Nephron (organoid): ENCODE results near the gene AASDH.

Experiments used
- H3K27ac Mint-ChIP-seq, 3 experiments: 2 replicates each; pipeline ENCODE4 v1.8.0; 2020; ENCODE audit warnings: mixed read lengths in 3 of 3, mild to moderate bottlenecking in 2 of 3, moderate library complexity in 1 of 3
- H3K27me3 Mint-ChIP-seq: 2 replicates; pipeline ENCODE4 v1.8.0; 2021; ENCODE audit warnings: low read depth, mild to moderate bottlenecking, moderate library complexity, mixed read lengths
- H3K36me3 Mint-ChIP-seq: 2 replicates; pipeline ENCODE4 v1.8.0; 2020; ENCODE audit warnings: low read depth, mixed read lengths
- H3K4me1 Mint-ChIP-seq: 2 replicates; pipeline ENCODE4 v1.8.0; 2020; ENCODE audit warnings: mixed read lengths
- H3K4me3 Mint-ChIP-seq, 3 experiments: 2 replicates each; pipeline ENCODE4 v1.8.0; 2020; ENCODE audit warnings: mild to moderate bottlenecking in 3 of 3, mixed read lengths in 3 of 3, moderate library complexity in 2 of 3
- H3K9me3 Mint-ChIP-seq: 2 replicates; pipeline ENCODE4 v1.8.0; 2020; ENCODE audit warnings: mixed read lengths
- CTCF ChIP-seq, 3 experiments: fragments of 200-600 bp; sonication (generic); IDR thresholded peaks; one replicate each; pipeline ENCODE4 v1.5.0; 2021; ENCODE audit warnings: antibody characterized with exemption in 3 of 3; ENCODE audit not compliant: unreplicated experiment in 3 of 3

AASDH gene

GRCh38 chr4:56314207-56314915 lies 72.9 kb downstream of the AASDH start:
- H3K27ac Mint-ChIP-seq = peak overlapping the region in 1 of 3 experiments; percentile 79
- no peaks in the 10 kb centered on the region for H3K27me3 Mint-ChIP-seq
- peaks cover 30% of the 10 kb centered on the region for H3K4me1 Mint-ChIP-seq
- H3K9me3 Mint-ChIP-seq = no peaks in the 10 kb centered on the region
- TF ChIP-seq CTCF (IDR thresholded peaks at IDR 0.05; ENCODE audit: unreplicated experiment in 3 of 3) = no peak
- H3K4me3 Mint-ChIP-seq = no peak overlapping the region
- H3K36me3 Mint-ChIP-seq = peaks cover 57% of the 10 kb centered on the region

DNA sequence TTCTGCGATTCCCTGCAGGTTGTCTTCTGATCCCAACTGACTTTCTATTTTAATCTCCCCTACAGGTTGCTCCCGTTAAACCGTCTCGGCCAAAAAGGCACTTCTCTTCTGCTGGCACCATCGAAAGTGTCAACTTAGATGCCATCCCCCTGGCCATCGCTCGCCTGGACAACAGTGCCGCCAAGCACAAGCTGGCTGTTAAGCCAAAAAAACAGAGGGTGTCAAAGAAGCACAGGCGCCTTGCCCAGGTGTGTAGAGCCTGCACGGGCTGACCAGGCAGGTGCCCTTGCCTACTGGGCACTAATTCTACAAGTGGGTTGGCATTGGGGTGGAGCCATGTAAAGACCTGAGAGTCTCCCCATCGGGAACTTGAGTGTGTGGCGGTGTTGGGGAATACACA lies 74.2 kb downstream of the AASDH start:
- no peak overlapping the region for H3K4me3 Mint-ChIP-seq
- no peak overlapping the region for H3K27ac Mint-ChIP-seq
- no peaks in the 10 kb centered on the region for H3K27me3 Mint-ChIP-seq
- peaks cover 60% of the 10 kb centered on the region for H3K36me3 Mint-ChIP-seq
- TF ChIP-seq CTCF (IDR thresholded peaks at IDR 0.05; ENCODE audit: unreplicated experiment in 3 of 3) = no peak
- H3K9me3 Mint-ChIP-seq = no peaks in the 10 kb centered on the region
- peaks cover 26% of the 10 kb centered on the region for H3K4me1 Mint-ChIP-seq

DNA sequence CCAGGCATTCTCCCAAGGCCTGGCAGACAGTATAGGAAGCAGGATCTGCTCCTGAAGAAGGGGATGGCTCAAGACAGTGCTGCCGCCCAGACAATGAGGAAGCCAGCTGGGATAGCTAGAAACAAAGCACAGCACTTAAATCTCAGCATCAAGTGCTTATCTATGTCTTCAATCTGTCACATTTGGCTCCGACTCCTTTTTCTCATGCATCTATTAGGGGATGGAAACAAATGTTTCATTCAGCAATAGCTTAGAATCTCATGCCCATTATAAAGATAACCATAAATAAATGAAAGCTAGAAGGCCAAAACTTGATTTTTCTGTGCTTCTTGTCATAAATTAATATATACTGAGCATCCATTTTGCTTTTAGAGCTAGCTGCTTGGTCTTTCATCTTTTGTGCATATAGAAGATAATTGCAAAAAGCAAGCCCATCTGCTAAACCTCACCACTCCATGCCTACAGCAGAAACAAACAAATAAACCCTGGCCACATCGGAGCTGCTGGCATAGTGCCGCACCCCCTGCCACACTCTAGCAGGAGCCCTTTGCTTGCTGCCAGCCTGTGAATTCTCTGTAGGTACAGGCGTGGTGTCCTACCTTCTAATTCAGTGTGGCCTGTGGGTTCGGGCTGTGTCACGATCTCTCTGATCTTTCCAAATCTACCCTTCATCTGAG lies 75.9 kb downstream of the AASDH start:
- H3K4me3 Mint-ChIP-seq = no peak overlapping the region
- no peaks in the 10 kb centered on the region for H3K27me3 Mint-ChIP-seq
- no peaks in the 10 kb centered on the region for H3K9me3 Mint-ChIP-seq
- no peak for TF ChIP-seq CTCF (IDR thresholded peaks at IDR 0.05; ENCODE audit: unreplicated experiment in 3 of 3)
- H3K4me1 Mint-ChIP-seq = peaks cover 25% of the 10 kb centered on the region
- peak overlapping the region; percentile 72 to 89 (median 86) for H3K27ac Mint-ChIP-seq
- peaks cover 66% of the 10 kb centered on the region for H3K36me3 Mint-ChIP-seq

DNA sequence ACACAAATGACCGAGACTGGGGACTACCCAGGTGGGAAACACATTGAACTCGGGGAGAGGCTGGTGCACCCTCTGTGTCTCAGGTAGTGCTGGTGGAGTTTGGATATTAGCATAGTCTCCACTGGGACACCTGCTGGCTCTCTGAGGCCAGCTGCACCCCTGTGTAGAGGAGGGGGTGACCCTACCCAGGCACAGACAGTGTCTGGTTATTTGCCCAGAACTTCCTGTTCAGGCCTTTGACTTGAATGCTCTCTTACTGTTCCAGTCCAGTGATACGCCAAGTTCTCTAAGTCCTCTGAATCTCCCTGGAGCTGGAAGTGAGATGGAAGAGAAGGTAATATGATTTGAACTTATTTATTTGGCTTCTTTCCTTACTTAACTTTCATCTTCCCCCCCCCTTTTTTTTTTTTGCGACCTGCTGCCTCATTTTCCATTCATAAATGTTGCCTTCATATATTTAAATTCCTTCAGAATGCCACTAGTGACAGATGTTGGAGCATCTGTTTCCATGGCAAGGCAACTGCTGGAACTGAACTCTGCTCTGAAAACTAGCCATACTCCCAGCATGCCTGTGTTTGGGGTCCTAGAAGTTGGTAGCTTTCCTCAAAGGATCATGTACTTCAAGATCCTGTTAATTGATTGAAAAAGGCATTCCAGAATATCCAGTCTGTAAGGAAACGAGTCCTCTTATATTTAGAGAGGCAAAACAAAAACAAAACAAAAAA lies 76.7 kb downstream of the AASDH start:
- Mint-ChIP-seq H3K4me3 (no peak overlapping the region), H3K27ac (peak overlapping the region; percentile 72 to 89 (median 86)), H3K4me1 (peaks cover 25% of the 10 kb centered on the region), H3K36me3 (peaks cover 61% of the 10 kb centered on the region), H3K27me3 (no peaks in the 10 kb centered on the region), H3K9me3 (no peaks in the 10 kb centered on the region)
- no peak for TF ChIP-seq CTCF (IDR thresholded peaks at IDR 0.05; ENCODE audit: unreplicated experiment in 3 of 3)

DNA sequence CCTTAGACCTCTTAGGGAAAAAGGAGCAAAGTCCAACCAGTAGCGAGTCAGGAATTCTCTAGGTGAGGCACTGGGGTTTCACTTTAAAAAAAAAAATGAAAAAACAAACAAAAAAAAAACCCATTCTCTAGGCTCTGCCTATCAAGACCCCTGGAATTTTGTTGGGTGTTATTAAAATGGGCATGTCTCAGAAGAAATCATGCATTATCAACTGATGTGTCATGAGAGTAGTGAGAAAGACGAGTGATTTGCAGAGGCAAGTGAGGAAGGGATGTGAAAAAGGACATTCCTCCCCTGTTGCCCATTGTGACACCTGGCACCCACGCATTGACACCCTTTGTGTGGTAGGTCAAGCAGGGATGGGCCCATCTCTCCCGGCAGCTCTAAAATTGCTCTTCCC lies 78.9 kb downstream of the AASDH start:
- no peaks in the 10 kb centered on the region for H3K27me3 Mint-ChIP-seq
- peak overlapping the region in 1 of 3 experiments; percentile 41 for H3K27ac Mint-ChIP-seq
- no peaks in the 10 kb centered on the region for H3K9me3 Mint-ChIP-seq
- TF ChIP-seq CTCF (IDR thresholded peaks at IDR 0.05; ENCODE audit: unreplicated experiment in 3 of 3) = no peak
- H3K4me3 Mint-ChIP-seq = no peak overlapping the region
- H3K36me3 Mint-ChIP-seq = peaks cover 50% of the 10 kb centered on the region
- H3K4me1 Mint-ChIP-seq = peaks cover 33% of the 10 kb centered on the region
